ENCODE measurements around the gene PPIF.
"Not testable (repeated sequence)": the region's sequence is repeated elsewhere in the genome, so short reads cannot be mapped to it uniquely, and the experiment has no call there.

The PPIF gene

DNA sequence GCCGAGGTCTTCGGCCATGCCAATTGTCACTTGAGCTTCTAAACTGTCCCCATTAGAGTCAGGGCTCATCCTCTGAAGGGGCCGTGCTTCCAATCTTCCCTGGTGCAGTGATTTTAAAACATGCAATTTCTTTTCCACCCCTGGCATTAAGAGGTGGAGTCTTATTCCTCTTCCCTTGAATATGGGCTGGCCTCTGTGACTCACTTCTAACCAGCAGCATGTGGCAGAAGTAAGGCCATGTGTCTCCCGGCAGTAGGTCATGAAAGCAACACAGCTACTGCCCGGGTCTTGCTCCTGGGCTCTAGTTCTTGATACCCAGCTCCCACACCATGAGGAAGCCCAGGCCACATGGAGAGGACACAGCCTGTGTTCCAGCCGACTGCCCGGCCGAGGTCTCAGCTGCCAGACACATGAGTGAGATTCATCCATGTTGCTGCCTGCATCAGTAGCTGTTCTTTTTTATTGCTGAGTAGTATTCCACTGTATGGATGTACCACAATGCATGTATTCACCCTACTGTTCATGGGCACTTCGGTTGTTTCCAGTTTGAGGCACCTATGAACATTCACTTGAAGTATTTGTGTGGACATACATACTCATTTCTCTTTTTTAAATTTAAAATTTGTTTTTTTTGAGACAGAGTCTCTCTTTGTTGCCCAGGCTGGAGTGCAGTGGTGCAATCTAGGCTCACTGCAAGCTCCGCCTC lies 14.5 kb upstream of the PPIF start:
- not testable (repeated sequence) for DNase-seq

DNA sequence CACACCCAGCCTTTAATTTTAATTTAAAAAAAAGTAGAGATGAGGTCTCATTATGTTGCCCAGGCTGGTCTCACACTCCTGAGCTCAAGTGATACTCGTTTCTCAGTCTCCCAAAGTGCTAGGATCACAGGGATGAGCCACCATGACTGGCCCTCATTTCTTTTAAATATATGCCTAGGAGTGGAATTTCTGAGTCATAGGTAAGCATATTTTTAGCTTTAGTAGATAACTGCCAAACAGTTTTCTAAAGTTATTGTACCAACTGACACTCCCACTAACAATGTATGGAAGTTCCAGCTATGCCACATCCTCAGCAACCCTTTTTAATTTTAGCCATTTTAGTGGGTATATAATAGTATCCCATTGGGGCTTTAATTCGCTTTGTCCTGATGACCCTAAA lies 13.8 kb upstream of the PPIF start:
- no peak for DNase-seq

DNA sequence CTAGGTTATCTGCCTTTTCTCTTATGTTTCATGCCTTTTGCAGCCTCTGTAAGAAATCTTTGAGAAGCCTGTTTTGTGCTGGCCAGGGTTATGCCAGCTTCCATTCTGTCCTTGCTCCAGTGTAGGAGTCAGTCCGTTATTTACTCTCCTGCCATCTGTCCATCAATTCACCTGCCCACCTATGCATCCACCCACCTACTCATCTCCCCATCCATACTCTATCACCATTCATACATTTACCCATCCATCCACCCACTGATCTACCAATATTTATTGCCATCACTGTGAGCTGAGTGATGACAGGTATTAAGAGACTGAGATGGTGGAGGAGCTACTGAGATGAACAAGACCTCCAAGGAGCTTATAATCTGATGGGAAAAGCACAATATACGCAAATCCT lies 12.7 kb upstream of the PPIF start:
- no peak for DNase-seq

DNA sequence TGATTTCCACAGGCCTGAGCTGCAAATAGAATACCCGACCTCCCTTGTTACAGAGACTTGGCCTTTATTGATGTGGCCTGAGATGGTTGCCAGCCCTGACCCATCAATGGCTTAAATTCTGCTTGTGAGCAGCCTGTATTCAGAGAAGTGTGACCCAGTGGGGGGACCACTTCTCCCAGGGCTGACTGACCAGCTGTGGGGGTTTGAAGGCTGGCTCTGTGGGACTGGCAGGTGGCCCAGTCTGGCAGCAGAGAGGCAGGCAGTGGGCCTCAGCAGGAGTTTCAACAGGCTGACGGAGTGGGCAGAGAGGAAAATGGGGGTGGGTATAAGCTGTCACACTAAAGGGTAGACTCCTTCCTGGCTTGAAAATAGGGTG lies 12.2 kb upstream of the PPIF start:
- DNase-seq, result peak; percentile 23

DNA sequence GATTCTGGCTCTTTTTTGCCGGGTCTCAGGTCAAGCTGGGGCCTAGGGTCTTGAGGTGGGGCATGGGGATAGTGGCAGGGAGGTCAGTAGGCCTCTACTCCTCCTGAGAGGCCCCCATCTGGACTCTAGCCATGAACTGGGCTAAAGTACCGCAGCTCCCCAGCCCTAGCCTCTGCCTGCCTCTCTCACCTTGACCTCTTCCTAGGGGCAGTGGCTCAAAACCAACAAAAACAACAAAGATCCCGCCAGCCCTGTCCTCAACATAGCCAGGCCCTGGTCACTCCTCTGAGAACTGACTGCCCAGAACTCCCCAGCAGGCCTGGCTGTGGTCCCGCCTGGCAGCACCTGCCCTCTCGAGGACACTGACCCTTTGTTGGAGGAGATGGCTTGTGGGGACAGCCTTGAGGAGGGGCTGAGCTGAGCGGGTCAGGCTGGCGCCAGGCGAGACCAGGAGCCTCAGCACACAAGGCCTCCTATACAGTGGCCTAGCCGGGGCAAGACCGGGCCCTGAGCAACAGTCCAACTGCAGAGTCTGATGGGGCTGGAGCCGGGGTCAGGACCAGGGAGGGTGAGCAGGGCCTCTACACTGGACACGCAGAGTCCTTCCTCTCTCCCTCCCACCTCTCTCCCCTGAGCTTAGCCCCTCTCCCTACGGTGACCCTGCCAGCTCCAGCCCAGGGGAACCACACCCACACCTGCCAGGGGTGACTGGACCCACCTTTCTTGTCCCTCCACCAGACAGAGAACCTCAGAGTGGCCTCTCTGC lies 11.6 kb upstream of the PPIF start:
- DNase-seq, result peak; percentile 27

DNA sequence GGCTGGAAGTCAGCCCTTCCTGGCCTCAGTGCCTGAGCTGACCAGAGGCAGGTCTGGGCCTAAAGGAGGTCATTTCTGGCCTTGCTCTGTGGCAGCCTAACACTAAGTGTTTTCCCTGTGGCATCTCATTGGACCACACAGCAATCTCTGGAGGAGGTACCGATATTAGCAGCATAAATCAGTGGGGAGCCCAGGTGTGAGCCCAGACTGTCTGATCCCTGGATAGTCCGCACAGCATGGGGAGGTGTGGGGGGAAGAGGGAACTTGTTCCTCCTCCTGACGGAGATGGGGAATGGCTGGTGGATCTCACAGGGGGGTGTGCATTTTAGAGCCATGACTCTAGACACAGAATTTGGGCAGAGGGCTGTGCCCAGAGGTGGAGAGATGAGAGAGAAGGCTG lies 11.0 kb upstream of the PPIF start:
- DNase-seq, result peak; percentile 13

DNA sequence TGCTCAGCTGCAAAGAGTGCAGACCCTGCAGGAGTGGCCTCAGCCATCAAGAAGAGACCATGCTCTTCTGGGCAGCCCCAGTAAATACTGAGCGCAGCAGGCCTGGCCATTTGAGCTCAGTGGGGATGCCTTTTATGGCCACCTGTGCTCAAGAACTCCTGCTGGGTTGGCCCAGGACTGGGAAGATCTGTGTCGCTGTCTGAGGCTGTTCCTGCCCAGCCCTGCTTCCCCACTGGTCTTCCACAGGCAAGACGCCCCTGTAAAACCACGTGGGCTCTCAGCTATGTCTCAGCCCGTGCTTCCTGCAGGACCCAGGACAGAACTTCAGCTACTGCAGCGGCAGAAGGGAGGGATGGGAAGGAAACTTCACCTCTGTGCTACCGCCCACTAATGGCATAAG lies 10.5 kb upstream of the PPIF start:
- DNase-seq, result peak; percentile 47

DNA sequence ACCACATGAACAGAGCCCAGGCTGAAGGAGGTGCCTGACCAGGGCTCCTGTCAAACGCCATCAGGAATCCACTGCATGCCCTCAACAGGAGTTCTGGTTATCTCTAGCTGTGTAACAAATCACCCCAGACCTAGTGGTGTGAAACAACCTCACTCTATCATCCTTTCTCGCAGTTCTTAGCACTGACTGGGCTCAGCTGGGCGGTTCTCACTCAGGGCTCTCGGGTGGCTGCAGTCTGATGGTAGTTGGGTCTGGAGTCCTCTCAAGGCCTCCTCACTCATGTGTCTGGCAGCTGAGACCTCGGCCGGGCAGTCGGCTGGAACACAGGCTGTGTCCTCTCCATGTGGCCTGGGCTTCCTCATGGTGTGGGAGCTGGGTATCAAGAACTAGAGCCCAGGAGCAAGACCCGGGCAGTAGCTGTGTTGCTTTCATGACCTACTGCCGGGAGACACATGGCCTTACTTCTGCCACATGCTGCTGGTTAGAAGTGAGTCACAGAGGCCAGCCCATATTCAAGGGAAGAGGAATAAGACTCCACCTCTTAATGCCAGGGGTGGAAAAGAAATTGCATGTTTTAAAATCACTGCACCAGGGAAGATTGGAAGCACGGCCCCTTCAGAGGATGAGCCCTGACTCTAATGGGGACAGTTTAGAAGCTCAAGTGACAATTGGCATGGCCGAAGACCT lies 9.3 kb upstream of the PPIF start:
- not testable (repeated sequence) for DNase-seq

DNA sequence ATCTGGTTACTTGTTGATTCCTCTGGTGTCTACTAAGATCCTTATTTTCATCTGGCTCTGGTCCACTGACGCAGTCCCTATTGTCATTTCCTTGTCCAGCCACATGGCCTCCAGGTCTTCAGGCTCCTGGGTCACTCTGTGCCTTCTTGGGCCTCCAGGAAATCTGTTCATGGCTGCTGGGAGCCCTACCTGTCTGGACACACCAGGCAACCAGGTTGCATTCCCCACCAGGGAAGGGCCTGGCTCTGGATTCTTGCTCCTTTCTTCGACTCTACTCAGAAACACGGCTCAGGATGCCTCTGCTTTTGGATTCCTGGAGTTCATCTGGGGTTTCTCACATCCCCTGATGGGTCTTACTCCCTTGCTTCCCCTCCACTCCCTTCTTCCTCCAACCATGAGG lies 8.0 kb upstream of the PPIF start:
- DNase-seq, result no peak

DNA sequence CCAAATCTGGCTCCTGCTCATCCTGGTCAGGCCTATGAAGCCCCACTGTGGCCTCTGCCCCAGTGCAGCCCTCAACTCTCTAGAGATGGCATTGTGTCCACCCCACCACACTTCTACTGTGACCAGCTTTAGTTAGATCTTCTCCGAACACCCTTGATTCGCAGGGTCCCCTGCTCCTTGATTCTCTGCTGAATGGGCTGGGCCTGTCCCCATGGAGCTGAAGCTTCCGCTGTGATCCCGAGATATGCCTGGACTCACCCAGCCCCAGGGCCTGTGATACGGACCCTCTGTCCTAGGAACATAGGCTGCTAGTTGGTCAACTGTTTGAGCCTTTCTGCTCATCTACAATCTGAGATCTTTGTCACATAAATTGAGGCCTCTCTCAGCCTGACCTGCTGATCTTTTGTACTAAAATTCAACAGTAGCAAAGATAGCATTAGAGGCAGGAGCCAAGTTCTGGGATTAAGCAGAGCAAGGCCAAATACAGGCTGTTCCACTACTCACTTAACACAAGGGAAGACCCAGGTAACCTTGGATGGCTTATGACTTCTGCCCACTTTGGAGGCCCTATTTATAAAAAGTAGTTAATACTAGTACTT lies 6.5 kb upstream of the PPIF start:
- no peak for DNase-seq

DNA sequence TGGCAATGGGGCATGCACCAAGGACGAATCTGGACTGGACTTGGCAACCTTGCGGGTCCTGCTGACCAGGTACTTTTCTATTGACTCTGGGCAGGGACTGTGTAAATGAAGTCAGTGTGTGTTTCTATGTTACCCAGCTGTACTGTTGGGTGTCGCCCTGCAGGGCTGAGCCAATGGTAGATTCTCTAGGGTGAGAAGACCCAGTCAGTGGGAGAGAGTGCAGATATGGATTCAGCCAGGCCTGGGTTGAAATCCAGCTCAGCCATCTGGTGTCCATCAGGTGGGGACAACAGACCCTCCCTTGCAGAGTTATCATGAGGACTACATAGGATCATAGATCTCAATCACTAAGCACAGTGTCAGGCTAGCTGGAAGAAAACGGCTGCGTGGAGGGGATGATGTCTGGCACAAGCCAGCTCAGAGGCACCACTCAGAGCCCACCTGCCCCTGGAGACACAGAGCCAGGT lies 4.9 kb upstream of the PPIF start:
- DNase-seq, result no peak

DNA sequence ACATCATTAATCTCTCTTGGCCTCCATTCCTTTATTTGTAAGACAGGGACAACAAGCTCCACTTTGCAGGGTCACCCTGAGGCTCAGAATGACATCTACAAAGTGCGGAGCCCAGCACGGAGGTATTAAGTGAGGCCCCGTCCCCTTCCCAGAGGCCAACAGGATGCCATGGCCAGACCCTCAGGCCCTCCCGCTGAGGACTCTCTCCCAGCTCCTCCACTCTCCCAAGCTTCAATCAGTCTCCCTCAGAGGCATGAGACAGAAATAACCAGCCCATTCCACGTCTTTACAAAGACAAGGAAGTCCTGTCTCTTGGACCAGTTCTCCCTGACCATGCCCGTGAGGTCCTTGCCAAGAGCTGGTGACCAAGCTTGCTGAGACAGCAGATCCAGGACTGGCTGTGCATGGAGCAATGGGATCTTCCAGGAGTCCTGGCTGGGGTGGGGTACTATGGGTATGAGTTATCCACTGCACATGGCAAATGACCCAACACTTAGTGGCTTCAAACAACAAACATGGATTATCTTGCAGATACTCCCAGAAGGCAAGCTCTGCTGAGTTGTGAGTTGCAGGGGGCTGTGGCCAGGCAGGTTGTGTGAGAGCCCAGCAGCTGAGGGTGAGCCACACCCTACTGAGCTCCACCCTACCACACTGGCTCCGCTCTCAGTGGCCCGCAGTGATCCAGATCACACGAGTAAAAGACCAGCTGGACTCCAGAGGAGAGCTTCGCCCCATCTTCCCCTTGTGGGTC lies 4.3 kb upstream of the PPIF start:
- no peak for DNase-seq

DNA sequence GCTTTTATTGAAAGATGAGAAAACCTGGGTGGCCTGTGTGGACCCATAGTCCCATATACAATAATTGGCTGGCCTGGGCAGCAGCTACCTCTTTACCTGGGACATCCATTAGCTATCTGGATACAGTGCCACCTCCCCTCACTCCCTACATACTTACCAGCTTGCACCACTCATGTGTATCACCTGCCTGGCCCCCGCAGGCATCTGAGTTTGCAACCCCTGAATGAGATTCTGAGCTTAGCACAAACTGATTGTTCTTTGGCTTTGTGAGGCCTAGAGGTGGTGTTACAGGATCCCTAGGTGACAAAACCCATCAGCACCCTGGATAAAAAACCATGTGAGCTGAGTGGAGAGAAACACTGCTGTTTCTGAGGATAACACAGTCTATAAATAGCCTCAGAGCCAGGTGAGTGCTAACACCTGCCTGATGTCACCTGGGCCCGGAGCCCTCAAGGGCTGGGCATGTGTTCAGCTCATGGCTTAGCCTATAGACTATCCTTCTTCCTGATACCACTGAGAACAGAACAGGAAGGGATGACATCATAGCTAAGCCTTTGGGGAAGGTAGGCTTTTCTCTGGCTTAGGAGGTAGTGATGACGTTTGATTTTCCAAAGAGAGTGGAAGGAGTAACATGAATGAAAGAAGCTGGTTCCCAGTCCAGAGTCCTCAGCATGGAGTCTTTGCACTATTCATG lies 2.6 kb upstream of the PPIF start:
- DNase-seq, result no peak

DNA sequence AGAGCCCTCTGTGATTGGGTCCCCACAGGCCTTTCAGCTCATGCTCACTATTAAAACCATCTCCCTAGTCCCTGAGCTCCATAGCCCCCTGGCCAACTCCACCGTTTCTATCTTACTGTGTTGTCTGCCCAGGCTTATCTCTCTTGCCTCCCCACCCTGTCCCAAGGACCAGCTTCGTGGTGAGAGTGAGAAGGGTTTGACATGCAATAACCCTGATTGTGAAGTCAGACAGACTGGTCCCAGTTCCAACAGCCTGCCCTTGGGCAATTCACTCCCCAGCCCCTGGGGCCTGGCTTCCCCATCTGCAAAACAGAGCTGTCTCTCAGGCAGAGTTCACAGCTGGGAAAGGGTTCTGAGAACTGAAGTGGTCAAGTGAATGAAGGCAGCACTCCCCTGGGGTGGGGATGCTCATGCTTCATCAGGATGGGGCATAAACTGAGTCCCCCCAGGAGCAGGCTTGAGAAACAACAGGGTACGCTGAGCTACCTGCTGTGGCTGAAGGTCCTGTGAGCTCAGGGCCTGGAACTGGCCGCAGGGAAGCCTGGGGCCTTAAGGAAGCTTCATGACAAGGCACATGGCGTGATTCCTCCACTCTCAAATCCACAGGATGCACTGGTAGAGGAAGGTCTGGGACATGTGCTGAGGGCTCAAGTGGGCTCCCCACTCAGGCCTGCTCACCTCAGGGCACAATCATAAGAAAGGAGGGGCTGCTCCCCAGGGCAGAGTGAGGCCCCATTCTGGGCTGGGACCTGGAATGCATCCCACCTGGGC lies 1.8 kb upstream of the PPIF start:
- DNase-seq, result peak; percentile 16

DNA sequence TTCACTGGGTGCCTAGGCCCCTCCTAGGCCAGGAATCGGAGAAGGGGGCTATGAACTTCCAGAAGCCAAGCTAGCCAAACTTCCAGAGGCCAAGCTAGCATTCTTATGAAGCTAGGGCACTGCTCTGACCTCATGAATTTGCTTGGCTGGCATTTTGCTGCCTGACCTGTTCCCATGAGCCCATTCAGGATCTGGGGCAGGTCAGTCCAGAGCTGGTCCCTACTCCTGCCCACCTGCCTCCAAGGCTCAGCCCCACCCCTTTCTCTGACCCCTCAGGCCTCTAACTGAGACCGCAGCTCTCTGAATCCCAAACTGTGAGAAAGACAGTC lies 1.3 kb upstream of the PPIF start:
- no peak for DNase-seq

DNA sequence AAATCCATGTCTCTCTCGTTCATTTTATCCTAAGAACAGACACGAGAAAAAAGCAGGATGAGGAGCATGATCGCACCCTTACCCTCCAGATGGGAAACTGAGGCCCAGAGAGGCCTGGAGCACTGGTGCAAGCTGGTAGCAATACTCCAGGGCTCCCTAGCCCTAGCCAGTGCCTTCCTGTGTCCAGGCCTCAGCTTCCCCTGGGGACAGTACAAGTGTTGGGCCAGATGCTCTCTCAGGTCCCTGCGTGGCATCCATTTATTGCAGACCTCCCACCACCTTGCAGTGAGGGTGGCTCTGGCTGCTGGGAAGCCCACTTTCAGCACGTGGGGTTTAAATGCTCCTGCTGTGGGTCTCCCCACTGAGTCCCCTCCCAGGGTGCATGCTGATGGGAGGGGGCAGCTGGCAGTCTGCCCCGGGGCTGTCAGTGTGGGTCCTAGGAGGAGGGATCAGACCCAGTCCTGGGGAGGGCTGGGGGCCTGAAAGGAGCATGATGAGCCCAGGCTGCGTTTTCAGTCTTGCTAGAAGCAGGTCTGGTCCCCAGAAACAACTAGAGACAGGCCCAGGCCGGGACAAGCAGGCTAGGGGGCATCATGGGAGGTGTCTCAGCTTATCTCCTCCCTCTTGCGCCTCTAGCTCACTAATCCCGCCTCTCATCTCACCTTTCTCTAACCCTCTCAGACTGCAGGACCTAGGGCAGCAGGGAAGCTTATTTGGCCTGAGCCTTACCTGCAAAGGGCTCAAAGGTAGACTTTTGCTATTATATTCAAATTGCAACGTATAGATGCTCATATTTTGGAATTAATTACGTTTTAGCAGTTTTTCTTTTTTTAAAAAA lies 662 bp upstream of the PPIF start:
- DNase-seq, result peak; percentile 17

DNA sequence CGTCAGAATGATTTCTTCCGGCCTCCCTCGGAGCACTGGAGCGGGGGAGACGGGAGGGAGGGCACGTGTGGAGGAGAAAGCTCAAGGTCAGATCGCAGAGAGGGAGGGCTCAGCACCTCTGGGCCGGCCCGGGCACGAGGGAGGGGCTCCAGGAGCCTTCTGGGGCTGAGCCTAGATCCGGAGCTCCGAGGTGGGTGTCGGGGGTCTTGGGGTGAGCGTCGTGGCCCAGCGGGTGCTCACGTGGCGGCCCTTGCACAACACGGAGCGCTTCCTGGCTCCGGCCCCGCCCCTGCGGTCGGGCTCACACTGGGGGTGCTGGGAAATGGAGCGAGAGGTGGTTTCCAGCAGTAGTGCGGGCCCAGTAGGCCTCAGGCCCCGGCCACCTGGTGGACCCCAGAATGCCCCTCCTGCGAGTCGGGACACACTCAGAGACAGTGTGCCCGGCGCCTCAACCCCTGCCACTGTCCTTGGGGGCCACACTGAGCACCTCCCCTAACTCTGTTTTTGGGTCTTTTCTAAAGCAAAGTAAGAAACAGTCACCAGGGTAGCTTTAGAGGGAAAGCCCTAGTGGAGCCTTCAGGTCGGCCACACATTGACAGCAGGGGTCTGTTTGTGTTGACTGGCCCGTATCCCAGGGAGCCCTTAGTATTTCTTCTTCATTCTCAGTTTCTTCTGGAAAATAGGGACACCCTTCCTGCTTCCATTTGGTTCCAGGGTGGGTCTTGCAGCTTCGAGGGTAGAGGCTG lies 798 bp downstream of the PPIF start:
- DNase-seq, result peak; percentile 68

DNA sequence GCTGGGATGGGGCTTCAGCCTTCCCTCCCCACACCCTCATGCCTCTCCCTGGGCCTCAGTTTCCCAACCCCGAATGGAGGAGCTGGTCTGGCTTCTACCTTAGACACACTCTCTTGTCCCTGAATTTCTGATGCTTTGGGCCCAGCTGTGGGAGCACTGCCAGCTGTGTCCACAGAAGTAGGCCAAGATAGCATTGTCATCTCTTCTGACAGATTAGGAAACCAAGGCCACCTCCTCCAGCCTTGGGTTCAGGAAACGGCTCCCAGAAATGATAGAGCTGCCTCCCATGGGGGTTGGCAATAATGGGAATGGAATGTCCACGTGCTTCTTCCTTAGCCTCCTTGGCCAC lies 1.3 kb downstream of the PPIF start:
- no peak for DNase-seq

DNA sequence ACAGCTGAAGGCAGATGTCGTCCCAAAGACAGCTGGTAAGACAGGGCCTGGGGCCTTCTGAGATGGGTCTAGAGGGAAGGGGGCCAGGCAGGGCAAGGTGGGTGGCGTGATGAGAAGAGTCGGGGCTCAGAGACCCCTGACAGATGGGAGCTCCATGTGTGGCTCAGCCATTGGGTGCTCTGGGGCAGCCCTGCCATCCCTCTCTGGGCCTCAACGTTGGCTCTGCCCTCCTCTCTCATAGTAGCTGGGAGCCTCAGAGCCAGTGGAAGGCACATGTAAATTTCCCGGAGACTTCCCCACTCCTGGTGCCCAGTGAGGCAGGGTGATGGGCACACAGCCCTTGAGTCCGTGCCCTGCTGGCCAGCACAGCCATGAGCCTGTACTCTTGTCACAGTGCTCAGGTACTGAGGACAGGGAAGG lies 1.8 kb downstream of the PPIF start:
- no peak for DNase-seq
